GM18499 (cell line): ENCODE results near the gene GPR22.

Experiments
- ATAC-seq: cut with Tn5 transposase; IDR thresholded peaks from one replicate; pipeline ENCODE4 v1.9.1; 2021; ENCODE audit warnings: moderate number of reproducible peaks; ENCODE audit not compliant: insufficient read depth, unreplicated experiment

The GPR22 gene

GRCh38 chr7:107469929-107470328 lies at the start of gene GPR22:
GPR22 (plus strand) TSS chr7:107470057; CDS start chr7:107474061, 4,004 bp downstream.
- no peak for ATAC-seq

- ATAC-seq, result no peak
Observed at GRCh38 chr7:107427462-107427861, 42.4 kb upstream of the GPR22 start.

- no peak for ATAC-seq
Observed at GRCh38 chr7:107428642-107429041, 41.2 kb upstream of the GPR22 start.

GRCh38 chr7:107430057-107430456 lies 39.8 kb upstream of the GPR22 start:
- ATAC-seq, result no peak

- ATAC-seq, result no peak
Observed at GRCh38 chr7:107432261-107432660, 37.6 kb upstream of the GPR22 start.

- no peak for ATAC-seq
Observed at GRCh38 chr7:107435749-107436148, 34.1 kb upstream of the GPR22 start.

GRCh38 chr7:107439025-107439424 lies 30.8 kb upstream of the GPR22 start:
- no peak for ATAC-seq

GRCh38 chr7:107441581-107442422 lies 28.1 kb upstream of the GPR22 start:
- ATAC-seq, result no peak

GRCh38 chr7:107442678-107443077 lies 27.2 kb upstream of the GPR22 start:
- no peak for ATAC-seq

- no peak for ATAC-seq
Observed at GRCh38 chr7:107446531-107446930, 23.3 kb upstream of the GPR22 start.

GRCh38 chr7:107446988-107447387 lies 22.9 kb upstream of the GPR22 start:
- no peak for ATAC-seq

GRCh38 chr7:107450970-107451369 lies 18.9 kb upstream of the GPR22 start:
- no peak for ATAC-seq

- no peak for ATAC-seq
Observed at GRCh38 chr7:107453388-107453787, 16.5 kb upstream of the GPR22 start.

- ATAC-seq, result no peak
Observed at GRCh38 chr7:107461938-107462533, 7.8 kb upstream of the GPR22 start.

- ATAC-seq, result peak; percentile 73
Observed at GRCh38 chr7:107463139-107464078, 6.4 kb upstream of the GPR22 start.

- no peak for ATAC-seq
Observed at GRCh38 chr7:107464666-107465226, 5.1 kb upstream of the GPR22 start.

GRCh38 chr7:107467972-107468371 lies 1.9 kb upstream of the GPR22 start:
- no peak for ATAC-seq

- ATAC-seq, result no peak
Observed at GRCh38 chr7:107468824-107469223, 1.0 kb upstream of the GPR22 start.

- ATAC-seq, result no peak
Observed at GRCh38 chr7:107471292-107472070, 1.6 kb downstream of the GPR22 start.

- ATAC-seq, result no peak
Observed at GRCh38 chr7:107472116-107472515, 2.3 kb downstream of the GPR22 start.
